22Rv1 (cell line): Measurements from ENCODE around the gene OR6V1.

Source experiments
- H3K27ac ChIP-seq: fragments of 450-650 bp; 2 replicates; pipeline ENCODE4 v1.5.1; 2017
- CTCF ChIP-seq: fragments of 450-650 bp; IDR thresholded peaks from 2 replicates; pipeline ENCODE4 v1.5.1; 2017; ENCODE audit warnings: mild to moderate bottlenecking
- ZFX ChIP-seq: fragments of 450-650 bp; IDR thresholded peaks from 2 replicates; pipeline ENCODE4 v1.6.1; 2017; ENCODE audit warnings: antibody characterized with exemption, borderline replicate concordance

The OR6V1 gene

DNA sequence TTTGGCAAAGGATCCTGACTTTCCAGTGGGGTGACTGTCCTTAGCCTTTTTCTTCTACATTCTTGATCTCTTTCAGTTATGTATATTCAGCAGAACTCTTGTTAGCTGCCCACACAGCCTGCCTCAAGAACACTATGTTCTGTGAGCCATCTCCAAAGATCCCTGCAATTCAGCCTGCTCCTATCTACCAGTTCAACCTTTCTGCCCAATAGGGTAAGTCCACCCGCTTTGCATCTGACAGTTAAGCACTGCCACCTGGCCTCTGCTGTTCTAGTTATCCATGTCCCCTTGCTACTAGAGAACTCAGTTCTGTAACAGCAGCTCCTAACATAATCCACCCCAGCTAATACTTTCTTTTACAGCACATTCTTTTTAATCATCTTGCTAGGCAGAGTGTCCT, 38.7 kb upstream of the OR6V1 start:
- TF ChIP-seq ZFX, result no peak
- no peak for TF ChIP-seq CTCF
- no peak overlapping the region for H3K27ac ChIP-seq

DNA sequence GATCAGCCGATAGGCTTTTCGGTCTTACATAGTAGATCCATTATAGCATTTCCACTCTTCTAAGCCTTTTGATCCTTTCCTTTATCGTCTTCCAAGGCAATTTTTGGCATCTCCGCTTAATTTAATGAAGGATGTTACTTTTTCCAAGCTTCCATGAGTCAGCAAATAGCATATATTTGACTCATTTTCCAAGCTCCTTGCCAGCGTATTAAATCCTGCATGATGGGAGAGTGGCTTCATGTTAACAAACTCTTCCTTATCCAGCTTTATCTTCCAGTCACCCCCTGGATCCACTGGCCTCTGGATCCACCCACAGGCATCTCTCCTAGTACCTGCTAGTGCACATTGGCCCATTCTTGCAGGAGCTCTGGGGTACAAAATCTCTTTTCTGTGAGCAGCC, 38.2 kb upstream of the OR6V1 start:
- no peak overlapping the region for H3K27ac ChIP-seq
- TF ChIP-seq ZFX (no peak), CTCF (no peak)

DNA sequence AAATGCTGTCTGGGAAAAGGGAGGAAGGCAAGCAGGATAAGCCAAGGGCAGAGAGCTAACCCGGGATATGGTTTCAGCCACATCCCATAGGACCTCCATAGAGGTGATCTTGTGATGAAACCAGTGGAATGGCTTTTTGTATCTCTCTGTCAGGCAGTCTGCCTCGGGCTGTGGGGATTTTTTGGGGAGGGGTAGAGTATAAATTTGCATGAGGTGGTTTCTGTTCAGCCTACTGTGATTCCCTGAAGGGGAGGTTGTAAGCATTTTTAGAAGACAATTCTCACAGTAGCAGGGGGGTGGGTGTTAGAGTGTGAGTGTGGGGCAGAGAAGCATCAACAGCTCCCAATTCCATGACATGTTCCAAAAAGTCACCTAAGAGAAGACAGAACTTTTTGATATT, 37.1 kb upstream of the OR6V1 start:
- no peak overlapping the region for H3K27ac ChIP-seq
- no peak for TF ChIP-seq CTCF
- no peak for TF ChIP-seq ZFX

GRCh38 chr7:143015926-143016490, 36.1 kb upstream of the OR6V1 start:
- TF ChIP-seq ZFX (no peak), CTCF (no peak)
- no peak overlapping the region for H3K27ac ChIP-seq

DNA sequence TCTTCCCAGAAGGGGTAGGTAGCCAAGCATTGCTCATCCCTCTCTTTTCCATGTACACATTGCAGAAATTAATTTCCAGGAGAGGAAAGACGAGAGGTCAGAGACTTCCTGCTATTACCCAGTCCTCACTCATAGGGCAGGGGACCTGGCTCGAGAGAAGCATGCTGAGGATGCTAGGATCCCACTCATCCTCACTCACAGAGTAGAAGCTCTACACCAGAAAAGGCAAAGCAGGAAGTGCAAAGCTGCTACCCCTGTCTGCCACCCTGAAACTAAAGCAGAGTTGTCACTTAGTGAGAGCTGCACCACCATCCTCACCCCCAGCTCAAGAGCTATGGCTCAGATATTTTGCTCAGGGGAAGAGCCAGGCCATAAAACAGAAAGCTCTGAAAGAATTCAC, 35.1 kb upstream of the OR6V1 start:
- TF ChIP-seq CTCF (no peak), ZFX (no peak)
- H3K27ac ChIP-seq, result no peak overlapping the region

GRCh38 chr7:143018931-143019330, 33.2 kb upstream of the OR6V1 start:
- H3K27ac ChIP-seq, result no peak overlapping the region
- TF ChIP-seq CTCF (no peak), ZFX (no peak)

GRCh38 chr7:143023047-143023446, 29.1 kb upstream of the OR6V1 start:
- H3K27ac ChIP-seq, result no peak overlapping the region
- no peak for TF ChIP-seq ZFX
- no peak for TF ChIP-seq CTCF
